Activated naive CD4-positive, alpha-beta T cell (primary cell): ENCODE data around the gene DTYMK.
"Not testable (repeated sequence)": the region's sequence is repeated elsewhere in the genome, so short reads cannot be mapped to it uniquely, and the experiment has no call there.

Experiments
- DNase-seq, 4 experiments: peaks; one replicate each; lab custom pipeline; 2025; lab: John Stamatoyannopoulos, UW

The DTYMK gene

GRCh38 chr2:241672243-241673188, 14.1 kb downstream of the DTYMK start:
- no peak for DNase-seq

- DNase-seq, result no peak
Observed at GRCh38 chr2:241671457-241672240, 15.0 kb downstream of the DTYMK start.

GRCh38 chr2:241670333-241671110, 16.1 kb downstream of the DTYMK start:
- DNase-seq, result no peak

GRCh38 chr2:241668839-241669238, 17.8 kb downstream of the DTYMK start:
- no peak for DNase-seq

- no peak for DNase-seq
Observed at GRCh38 chr2:241668354-241668753, 18.3 kb downstream of the DTYMK start.

GRCh38 chr2:241666627-241667400, 19.8 kb downstream of the DTYMK start:
- no peak for DNase-seq

- DNase-seq, result no peak
Observed at GRCh38 chr2:241665731-241666440, 20.7 kb downstream of the DTYMK start.

- not testable (repeated sequence) for DNase-seq
Observed at GRCh38 chr2:241662731-241663130, 23.9 kb downstream of the DTYMK start.

- DNase-seq, result no peak
Observed at GRCh38 chr2:241660593-241661213, 25.9 kb downstream of the DTYMK start.

- DNase-seq, result no peak
Observed at GRCh38 chr2:241659150-241659739, 27.4 kb downstream of the DTYMK start.

- no peak for DNase-seq
Observed at GRCh38 chr2:241658296-241658695, 28.3 kb downstream of the DTYMK start.

GRCh38 chr2:241657786-241658254, 28.8 kb downstream of the DTYMK start:
- DNase-seq, result no peak

GRCh38 chr2:241656190-241656741, 30.3 kb downstream of the DTYMK start:
- no peak for DNase-seq

GRCh38 chr2:241655516-241656189, 31.0 kb downstream of the DTYMK start:
- no peak for DNase-seq

GRCh38 chr2:241654551-241654950, 32.1 kb downstream of the DTYMK start:
- no peak for DNase-seq

GRCh38 chr2:241653210-241653750, 33.3 kb downstream of the DTYMK start:
- DNase-seq, result no peak

GRCh38 chr2:241652722-241653121, 33.9 kb downstream of the DTYMK start:
- no peak for DNase-seq

GRCh38 chr2:241652142-241652541, 34.5 kb downstream of the DTYMK start:
- no peak for DNase-seq

GRCh38 chr2:241649927-241650326, 36.7 kb downstream of the DTYMK start:
- no peak for DNase-seq
